NCI-H2196 (cell line): ENCODE data around the gene FAM124A.
A peak's percentile ranks its signal among the peaks of the same experiment; 100 is the strongest.

Experiments
- DNase-seq: peaks from one replicate; lab custom pipeline; 2025; ENCODE audit not compliant: unreplicated experiment; lab: John Stamatoyannopoulos, UW

Gene FAM124A, protein sequence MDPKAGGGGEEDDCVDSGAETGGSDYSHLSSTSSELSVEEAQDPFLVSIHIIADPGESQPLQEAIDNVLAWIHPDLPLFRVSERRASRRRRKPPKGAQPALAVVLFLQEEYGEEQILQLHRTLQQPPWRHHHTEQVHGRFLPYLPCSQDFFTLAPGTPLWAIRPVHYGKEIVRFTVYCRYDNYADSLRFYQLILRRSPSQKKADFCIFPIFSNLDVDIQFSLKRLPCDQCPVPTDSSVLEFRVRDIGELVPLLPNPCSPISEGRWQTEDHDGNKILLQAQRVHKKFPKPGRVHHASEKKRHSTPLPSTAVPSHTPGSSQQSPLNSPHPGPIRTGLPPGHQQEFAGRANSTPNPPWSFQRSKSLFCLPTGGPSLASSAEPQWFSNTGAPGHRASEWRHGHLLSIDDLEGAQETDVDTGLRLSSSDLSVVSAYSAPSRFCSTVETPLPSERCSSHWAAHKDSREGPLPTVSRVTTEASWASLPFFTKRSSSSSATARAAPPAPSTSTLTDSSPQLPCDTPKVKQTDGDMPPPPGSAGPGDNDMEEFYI

DNA sequence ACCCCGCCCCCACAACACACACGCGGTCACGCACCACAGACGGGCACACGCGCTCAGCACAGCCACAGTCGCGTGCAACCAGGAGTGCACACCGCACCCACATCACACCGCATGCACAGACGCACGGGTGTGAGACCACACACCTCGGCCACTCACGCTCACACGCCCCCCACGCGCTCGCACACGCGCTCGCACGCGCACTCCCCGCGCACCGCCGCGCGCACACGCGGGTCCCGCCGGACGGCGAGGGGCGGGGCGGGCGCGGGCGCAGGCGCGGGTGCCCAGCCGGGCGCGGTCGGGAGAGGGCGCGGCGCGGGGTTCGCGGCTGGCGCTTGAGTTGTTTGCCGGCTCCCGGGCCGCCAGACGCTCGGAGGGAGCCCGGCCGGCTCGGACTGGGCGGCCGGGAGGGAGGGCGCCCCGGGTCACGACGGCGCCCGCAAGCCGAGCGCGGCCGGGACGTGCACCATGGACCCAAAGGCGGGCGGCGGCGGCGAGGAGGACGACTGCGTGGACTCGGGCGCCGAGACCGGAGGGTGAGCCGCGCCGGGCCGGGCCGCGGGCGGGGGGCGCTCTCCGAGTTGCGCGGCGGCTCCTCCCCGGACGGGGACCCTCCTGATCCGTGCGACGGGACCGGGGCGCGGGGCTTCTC, at the start of gene FAM124A:
Gene FAM124A, plus strand, starts transcription at position 362 of the 649 bp plus-strand sequence. Its CDS starts 104 bp downstream, at position 466.
- peak; percentile 36 for DNase-seq

DNA sequence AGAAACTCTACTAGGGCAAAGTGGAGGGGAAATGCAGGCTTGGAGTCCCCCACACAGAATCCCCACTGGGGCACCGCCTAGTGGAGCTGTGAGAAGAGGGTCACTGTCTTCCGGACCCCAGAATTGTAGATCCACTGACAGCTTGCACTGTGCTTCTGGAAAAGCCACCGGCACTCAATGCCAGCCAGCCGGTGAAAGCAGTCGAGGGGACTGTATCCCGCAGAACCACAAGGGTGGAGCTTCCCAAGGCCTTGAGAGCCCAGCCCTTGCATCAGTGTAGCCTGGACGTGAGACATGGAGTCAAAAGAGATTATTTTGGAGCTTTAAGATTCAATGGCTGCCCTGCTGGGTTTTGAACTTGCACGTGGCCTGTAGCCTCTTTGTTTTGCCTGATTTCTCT, 47.2 kb upstream of the FAM124A start:
- DNase-seq: no peak

DNA sequence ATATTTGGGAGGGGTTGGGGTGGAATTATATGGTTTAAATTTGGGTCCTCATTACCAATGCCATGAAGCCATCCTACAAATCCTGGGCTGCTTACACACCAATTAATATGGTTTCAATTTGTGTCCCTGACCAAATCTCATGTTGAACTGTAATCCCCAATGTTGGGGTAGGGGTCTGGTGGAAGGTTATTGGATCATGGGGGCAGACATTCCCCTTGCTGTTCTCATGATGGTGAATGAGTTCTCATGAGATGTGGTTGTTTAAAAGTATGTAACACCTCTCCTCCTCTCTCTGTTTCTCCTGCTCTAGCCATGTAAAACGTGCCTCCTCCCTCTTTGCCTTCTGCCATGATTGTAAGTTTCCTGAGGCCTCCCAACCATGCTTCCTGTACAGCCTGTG, 46.6 kb upstream of the FAM124A start:
- no peak for DNase-seq

DNA sequence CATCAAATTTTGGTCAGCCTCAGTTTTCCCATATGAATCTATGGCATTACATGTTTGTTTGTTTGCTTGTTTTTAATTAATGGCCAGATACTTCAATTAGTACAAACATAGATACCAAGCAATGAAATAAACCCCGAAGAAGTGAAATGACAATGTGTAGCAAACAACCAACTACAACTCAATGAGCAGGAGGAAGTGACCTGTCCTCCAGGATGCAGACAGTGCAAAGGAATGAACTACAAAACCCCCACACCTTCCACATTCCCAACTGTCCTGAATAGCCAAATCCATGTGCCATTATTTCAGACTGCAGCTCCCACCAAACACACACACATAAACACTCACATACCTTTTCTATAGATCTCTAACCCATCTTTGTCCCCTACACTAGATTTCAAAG, 45.0 kb upstream of the FAM124A start:
- no peak for DNase-seq

DNA sequence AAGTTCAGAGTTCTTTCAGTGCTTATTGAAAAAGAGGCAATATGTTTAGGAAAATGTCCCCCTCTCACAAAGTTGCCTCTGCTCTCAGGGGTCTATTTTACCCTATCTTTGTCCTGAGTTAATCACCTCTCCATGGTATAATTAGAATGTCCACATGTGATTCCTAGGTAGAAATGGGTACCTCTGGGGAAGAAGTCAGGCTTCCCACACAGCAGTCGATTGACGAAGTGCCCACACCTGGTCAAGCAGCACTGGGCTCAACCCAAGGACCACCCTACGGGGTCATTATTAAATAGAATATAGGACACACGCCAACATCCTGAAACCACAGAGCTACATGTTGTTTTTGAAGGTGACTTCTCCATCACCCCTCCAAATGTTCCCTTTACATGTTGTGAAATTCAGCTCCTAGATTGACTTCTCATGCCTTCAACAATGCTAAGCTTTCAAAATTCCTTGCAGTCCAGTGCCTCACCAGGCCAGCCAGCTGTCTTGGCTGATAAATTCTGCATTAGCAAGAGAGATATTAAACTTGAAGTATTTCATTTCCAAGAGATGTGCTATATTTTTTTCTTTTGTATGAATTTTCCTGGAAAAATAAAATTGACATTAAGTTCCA, 43.6 kb upstream of the FAM124A start:
- DNase-seq: no peak

DNA sequence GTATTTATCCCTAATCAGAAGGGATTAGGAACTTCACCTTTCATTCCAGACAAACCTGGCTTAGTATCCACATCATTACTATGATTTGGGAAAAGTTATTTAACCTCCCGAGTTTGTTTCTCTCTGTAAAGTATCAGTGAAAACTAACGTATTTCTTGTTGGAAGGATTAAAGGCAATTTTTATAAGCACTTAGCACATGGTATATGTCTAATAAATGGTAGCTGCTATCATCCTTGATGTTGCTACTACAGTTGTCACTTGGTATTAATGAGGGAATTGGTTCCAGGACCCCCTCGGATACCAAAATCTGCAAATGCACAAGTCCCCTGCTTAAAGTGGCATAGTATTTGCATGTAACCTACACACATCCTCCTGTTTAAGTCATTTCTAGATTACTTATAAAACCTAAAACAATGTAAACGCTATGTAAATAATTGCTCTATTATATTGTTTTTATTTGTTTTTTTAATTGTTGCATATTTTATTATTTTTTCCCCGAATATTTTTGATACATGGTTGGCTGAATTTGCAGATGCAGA, 42.7 kb upstream of the FAM124A start:
- no peak for DNase-seq

DNA sequence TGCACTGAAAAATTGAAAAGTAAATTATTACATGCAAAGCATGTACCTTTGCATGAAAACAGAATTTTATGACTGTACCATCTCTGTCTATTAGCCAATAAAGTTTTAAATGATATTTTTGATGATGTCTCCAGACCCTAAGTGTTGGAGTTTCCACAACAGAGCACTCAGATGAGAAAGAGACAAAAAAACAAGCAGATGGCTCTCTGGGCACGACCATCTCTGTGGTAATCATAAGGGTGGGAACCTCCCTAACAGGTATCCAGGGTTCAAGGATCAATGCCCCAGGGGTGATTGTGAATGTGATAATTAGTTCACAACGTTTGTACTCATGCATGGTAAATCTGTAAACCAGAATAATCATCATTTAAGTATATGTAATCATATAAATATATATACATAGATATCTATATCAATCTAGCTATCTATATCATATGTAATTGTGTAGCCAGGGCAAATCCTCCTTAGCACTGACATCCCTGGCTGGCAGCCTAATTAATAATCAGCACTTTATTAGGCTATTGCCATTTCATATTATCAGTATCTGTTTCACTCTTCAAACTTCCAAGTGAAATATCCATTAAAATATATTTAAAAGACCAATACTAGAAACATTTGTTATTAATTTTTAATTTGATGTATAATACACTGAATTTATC, 41.2 kb upstream of the FAM124A start:
- no peak for DNase-seq

DNA sequence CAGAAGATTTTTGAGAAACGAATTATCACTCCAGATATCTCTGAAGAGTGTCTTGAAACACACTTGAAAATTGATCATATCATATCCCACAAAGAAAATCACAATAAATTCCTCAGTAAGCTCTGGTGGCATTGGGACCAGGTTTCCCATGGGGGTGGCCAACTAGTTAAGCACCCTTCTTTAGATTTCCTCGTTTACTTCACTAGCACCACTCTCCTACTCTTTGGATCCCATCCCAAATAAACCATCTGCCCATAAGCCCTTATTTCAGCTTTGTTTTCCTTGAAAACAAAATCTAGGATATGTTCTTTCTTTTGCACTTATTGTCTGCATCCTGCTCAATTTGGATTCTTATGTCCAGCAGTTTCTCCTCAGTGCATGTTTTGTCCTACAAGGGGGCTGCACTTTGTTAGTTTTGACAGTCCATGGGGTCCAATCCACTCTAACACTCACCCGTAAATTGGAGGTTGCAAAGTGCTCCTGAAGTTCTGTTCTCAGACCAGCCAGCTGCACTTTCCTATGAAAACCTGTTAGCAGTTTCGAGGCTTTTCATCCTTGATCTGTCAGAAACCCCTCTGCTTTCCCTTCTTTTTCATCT, 40.3 kb upstream of the FAM124A start:
- no peak for DNase-seq

DNA sequence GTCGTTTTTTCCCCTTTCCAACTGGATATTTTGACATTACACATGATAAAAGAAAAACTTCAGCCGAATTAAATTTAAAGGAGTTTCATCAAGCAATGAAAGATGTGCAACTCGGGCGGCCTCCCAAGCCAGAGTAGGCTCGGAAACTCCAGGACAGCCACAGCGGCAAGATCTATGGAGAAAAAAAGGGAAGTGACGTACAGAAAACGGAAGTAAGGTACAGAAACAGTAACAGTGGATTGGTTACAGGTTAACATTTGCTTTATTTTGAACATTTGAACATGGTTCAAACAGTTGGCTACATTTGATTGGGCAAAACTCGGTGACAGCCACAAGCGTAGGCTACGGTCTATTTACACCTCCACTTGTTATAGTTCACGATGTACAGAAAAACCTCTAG, 30.5 kb upstream of the FAM124A start:
- DNase-seq: no peak

DNA sequence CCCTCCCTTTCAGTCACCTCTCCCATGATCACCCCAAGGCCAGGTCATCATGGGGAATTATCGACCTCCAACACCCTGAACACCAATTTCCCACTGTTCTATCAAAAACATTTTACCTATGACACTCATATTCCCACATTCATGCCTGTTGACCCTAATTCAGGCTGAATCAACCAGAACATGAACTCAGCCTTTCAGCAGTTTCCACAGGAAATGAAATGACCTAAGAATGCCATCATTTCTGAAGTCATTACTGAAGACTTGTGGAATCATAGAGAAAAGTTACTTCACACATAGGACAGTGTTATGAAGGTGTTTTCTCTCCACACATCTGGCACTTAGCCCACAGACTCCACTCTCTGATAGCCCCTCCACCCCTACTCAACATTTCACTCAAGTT, 29.9 kb upstream of the FAM124A start:
- DNase-seq: no peak

DNA sequence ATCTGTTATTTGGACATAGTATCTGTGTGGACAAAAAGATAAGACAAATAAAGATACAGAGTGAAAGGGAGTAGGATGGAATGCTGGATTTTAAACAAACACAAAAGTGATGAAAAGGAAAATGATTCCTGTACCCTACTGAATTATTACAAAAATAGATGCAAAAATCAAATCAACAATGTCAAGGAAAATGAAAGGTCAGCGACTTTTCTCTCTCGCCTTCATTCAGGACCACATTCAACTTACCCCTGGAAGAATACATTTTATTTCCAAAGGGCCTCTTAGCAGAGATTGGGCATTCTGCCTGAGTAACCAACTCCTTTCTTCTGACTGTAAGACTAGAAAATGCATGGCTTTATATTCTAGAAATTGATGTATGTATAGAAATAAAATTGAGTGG, 28.8 kb upstream of the FAM124A start:
- DNase-seq: no peak

DNA sequence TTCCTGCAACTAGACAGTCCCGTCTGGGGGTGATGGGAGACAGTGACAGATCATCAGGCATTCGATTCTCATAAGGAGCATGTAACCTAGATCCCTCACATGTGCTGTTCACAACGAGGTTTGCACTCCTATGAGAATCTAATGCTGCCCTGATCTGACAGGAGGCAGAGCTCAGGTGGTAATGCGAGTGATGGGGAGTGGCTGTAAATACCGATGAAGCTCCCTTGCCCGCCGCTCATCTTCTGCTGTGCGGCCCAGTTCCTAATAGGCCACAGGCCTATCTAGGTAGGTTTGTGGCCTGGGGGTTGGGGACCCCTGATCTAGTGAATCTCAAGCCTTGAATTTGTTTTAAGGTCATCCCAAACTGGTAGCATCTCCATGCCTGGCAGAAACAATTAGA, 27.3 kb upstream of the FAM124A start:
- DNase-seq: no peak

DNA sequence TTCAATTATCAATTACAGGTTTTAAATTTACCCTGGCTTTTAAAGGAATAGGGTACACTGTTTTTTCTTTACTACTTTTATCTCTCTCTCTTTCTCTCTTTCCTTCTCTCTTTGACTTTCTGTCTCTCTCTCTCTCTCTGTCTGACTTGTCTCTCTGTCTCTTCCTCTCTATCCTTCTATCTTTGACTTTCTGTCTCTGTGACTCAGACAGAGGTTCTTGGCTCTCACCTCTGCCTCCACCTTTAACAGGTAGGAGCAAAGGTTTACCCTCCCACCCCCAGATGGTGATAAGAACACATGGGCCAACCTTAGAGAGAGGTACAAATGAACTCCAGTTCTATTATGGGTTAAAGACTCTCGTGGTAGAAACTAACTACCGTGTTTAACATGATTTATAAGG, 20.3 kb upstream of the FAM124A start:
- no peak for DNase-seq

DNA sequence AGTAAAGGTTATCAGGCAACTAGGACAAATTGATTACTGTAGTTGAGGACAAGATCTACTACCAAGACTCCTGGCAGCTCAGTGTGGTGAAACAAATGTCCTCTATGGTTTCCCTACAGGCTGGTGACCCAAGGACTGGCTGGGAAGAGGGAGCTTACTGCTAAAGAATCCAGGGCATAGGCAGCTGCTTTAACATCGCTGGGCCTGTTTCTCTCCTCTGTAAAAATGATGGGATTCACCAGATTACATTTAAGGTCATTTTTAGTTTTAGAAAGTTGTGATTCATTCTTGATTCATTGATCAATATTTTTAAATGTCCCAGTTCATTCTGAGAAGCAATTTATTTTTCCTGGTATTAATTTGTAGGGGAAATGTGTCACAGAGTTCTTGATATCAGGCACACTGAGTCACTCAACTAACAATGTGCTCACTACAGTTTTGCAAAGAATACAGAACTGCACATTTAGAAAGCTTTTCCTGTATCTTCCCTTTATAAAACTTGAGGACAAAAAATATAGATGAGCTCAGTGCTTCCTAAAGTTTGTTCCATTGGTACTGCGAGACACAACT, 19.6 kb upstream of the FAM124A start:
- no peak for DNase-seq

DNA sequence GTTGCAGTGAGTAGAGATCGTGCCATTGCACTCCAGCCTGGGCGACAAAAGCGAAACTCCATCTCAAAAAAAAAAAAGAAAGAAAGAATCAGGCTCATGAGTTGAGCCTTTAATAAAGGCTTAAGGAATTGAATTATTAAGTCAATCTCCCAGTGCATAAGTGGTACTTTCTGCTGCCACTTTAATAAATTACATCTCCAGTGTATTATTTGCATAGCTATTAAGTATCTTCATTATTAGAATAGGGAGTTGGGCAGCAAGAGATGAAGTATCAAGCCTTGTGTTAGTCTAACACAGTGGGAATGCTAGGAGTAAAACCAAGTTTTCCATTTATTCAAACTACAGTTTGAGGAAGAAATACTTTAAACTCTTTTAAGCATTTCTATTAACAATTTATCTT, 15.6 kb upstream of the FAM124A start:
- DNase-seq: no peak

DNA sequence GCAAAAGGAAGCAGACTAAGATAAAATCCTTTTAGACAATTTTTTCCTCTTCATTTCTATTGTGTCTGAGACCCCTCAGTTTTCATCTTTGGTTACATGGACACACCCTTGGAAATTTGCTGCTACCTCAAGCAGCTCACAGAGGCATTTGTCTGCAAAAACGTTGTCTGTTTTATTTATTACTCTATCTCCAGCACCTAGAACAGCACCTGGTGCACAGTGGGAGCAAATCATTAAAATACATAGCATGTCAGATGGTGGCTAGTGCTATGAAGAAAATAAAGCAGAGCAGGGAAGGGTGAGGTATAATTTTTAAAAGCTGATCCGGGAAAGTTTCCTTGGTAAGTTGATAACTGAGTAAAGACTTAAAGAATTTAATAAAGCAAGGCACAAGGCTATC, 14.3 kb upstream of the FAM124A start:
- DNase-seq: no peak

DNA sequence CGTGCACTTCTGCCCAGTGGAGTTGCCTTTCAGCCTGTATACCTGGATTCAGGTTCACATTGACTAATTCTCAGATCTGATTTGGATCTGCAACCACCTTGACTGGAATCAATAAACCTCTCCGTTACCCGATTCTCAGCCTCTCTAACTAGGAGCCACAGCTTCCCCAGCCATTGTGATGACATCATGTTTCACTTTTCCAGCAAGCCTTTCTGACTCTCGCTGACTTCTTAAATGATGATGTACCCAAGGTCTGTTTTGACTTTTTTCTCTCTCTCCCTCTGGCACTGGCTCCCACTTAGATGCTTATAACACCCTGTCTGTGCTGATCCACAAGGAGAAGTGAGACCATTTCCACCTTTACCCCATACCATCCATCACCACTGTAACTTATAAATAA, 13.5 kb upstream of the FAM124A start:
- no peak for DNase-seq

DNA sequence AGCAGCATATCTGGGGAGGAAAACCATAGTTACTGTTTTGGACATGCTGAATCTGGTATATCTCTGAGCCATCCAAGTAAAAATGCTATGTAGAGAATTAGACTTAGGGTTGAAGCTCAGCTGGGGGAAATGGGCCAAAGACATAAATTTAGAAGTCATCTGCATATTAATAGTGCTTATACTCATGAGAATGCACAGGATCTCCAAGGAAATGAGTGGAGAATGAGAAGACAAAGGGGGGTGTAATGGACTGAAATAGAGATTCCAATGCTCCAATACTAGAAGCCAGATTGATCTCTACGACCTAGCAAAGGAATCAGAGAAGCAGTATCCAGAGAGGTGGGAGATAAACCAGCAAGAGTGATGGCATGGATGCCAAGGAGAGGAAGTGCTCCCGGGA, 10.3 kb upstream of the FAM124A start:
- no peak for DNase-seq

DNA sequence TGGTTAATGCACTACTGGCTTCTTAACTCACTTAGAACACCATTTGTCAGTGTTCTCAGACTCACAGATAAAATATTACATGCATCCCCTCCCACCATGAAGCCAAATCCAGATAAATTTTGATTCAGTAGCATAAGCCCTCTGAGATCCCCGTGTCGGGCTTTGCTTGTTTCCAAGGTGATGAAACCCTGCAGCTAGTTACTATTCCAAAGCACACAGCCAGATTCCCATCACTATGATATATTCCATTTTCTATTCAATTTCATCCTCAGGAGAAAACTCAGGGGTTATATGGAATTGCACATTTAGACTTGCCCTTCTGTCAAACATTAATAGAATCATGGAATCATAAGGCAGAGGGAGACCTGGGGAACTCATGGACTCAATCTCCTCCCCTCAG, 9.4 kb upstream of the FAM124A start:
- DNase-seq: no peak

DNA sequence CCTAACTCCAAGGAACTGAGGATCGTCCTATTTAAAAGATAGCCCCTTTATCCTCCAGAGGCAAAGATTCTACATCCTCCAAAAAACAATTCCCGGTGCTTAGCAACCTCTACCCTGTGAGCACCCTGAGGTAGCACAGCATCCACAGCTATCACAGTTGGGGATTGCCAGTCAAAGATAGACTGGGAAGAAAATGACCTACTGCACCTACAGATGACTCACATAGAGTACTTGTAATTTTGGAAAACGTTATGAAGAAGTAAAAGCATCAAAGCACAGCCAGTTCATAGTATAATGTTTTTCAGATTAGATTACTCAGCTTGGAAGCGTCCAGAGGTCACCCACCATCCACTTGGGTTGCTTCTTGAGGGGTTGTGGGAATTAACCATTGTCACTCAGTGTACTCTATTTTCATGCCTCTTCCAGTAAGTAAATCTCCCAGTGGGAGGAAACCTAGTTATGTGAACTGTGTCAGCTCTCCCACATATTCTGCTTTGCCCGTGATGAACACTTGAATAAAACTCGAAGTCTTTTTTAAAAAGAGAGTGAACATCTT, 8.9 kb upstream of the FAM124A start:
- no peak for DNase-seq
